ENCODE results near the gene SEMA3D.

- TF ChIP-seq CTCF (IDR thresholded peaks at IDR 0.05) (no peak), ZFP36 (IDR thresholded peaks at IDR 0.05; ENCODE audit: borderline replicate concordance, partially characterized antibody) (no peak), HEYL (CRISPR knock-in tag; IDR thresholded peaks at IDR 0.05) (no peak), MAFK (IDR thresholded peaks at IDR 0.05; ENCODE audit: partially characterized antibody) (no peak), EHMT2 (IDR thresholded peaks at IDR 0.05; ENCODE audit: low read depth) (no peak), RFX5 (IDR thresholded peaks at IDR 0.05) (no peak), CEBPB (IDR thresholded peaks at IDR 0.05) (no peak), KDM5A (IDR thresholded peaks at IDR 0.05) (no peak), SMC3 (IDR thresholded peaks at IDR 0.05) (no peak)
Observed at GRCh38 chr7:85074016-85074415, 112.8 kb downstream of the SEMA3D start.
